Adrenal gland (tissue), 12 donors: ENCODE results near the gene ZBTB12. TPM values are rescaled to one million over a fixed set of nuclear protein-coding genes. Genes with fewer than 3 reads are reported as not detected.
A peak's percentile ranks its signal among the peaks of the same experiment; 100 is the strongest.
"Not testable (repeated sequence)": the region's sequence is repeated elsewhere in the genome, so short reads cannot be mapped to it uniquely, and the experiment has no call there.

Experiments
- DNase-seq, 7 donors: peaks; one replicate each; pipeline ENCODE4 v3.0.0-alpha.2; 2019 to 2020
- H3K27ac ChIP-seq, 5 donors: fragments of 200-600 bp; sonication (generic) in 4 of 5; 1 replicate in 3 of 5; 2 replicates in 2 of 5; pipeline versions ENCODE4 v1.5.1 to v1.8.0; 2016 to 2020; ENCODE audit warnings: mild to moderate bottlenecking in 1 of 5
- H3K27me3 ChIP-seq: fragments of 200-600 bp; 2 replicates; pipeline ENCODE4 v1.8.0; 2021
- H3K36me3 ChIP-seq, 2 donors: fragments of 200-600 bp; replicated peaks in 1 of 2; 1 replicate in 1 of 2; 2 replicates in 1 of 2; pipeline versions ENCODE4 v1.5.1 to v1.8.0; 2018 to 2022
- H3K4me1 ChIP-seq, 2 donors: fragments of 200-600 bp; replicated peaks in 1 of 2; 1 replicate in 1 of 2; 2 replicates in 1 of 2; pipeline versions ENCODE4 v1.5.1 to v1.8.0; 2018 to 2021
- H3K4me3 ChIP-seq, 4 donors: fragments of 200-600 bp; sonication (generic) in 3 of 4; one replicate each; pipeline ENCODE4 v1.5.1; 2016 to 2018
- H3K9me3 ChIP-seq, 3 donors: fragments of 200-600 bp; sonication (generic) in 1 of 3; replicated peaks in 1 of 3; 1 replicate in 2 of 3; 2 replicates in 1 of 3; pipeline versions ENCODE4 v1.5.1 to v1.8.0; 2016 to 2021
- CTCF ChIP-seq, 6 experiments: fragments of 450-650 bp in 4 of 6; fragments of 200-600 bp in 2 of 6; sonication (generic) in 1 of 6; IDR thresholded peaks; 1 replicate in 5 of 6; 2 replicates in 1 of 6; pipeline versions ENCODE4 v1.5.1 to v1.8.0; 2016 to 2021; ENCODE audit warnings: antibody characterized with exemption in 6 of 6, mild to moderate bottlenecking in 2 of 6, moderate library complexity in 1 of 6
- POLR2A ChIP-seq, 2 donors: fragments of 450-650 bp; IDR thresholded peaks; one replicate each; pipeline ENCODE4 v1.6.1; 2017; ENCODE audit warnings: antibody characterized with exemption in 2 of 2, mild to moderate bottlenecking in 2 of 2, moderate library complexity in 1 of 2
- WGBS, 4 donors: extraction: QIAGEN DNeasy Blood & Tissue Kit in 2 of 4; methylation state at CpG; one replicate each; pipeline versions ENCODE4 v1.1.5 to v1.1.7; 2013 to 2017; 5-methylcytosine and 5-hydroxymethylcytosine counted together
- intact Hi-C, 2 donors: fragments of 100-400 bp; cut with DNase I; formaldehyde crosslinking; loops; one replicate each; pipeline versions ENCODE4 v1.14.1 to v1.15.0; 2022 to 2023
- polyA plus RNA-seq, 3 donors: library from polyadenylated mRNA; stranded (reverse); fragments of 200-250 nt in 2 of 3; fragments of 350-450 nt in 1 of 3; fragmentation: Illumina TruSeq in 1 of 3; extraction: RNeasy Lipid Tissue Mini Kit (QIAGEN cat#74804) in 1 of 3; gene quantifications; one replicate each; pipeline ENCODE4 v1.2.3, GENCODE V29; 2013 to 2014
- total RNA-seq, 9 donors: library from RNA; depleted of rRNA in 4 of 9; stranded (reverse); fragments of >200 nt in 4 of 9; fragments of 120-200 nt in 1 of 9; fragmentation: NEBNext Ultra II Directional in 1 of 9; extraction: Animal tissue kit (Norgen Biotek cat#: 25700) in 1 of 9; gene quantifications; one replicate each; pipeline versions ENCODE4 v1.1.0 to v1.2.4, GENCODE V29; 2013 to 2023
- donor health status: healthy with polysubstance abuse.
- donor health status: Bipolar disorder and iron deficiency.
- donor health status: DM: yes; HTN: yes; CAD: no.
- donor health status: DM: no; HTN: no; CAD: no.
- donor health status: DM: no; HTN: no; CAD: no.
- donor health status: DM: yes; HTN: yes; CAD: no.

Gene ZBTB12
- total and polyA plus RNA-seq, 12 donors, result 0.69 to 14.5 (median 3.0) TPM

GRCh38 chr6:31915351-31915750 lies 13.5 kb upstream of the ZBTB12 start:
- no peak for DNase-seq
- no peaks in the 10 kb centered on the region for H3K27me3 ChIP-seq
- no peaks in the 10 kb centered on the region for H3K9me3 ChIP-seq
- no peak for TF ChIP-seq CTCF (IDR thresholded peaks at IDR 0.05)
- no peak for TF ChIP-seq POLR2A (IDR thresholded peaks at IDR 0.05)
- peaks cover 6 to 8% of the 10 kb centered on the region in 2 donors for H3K4me1 ChIP-seq
- intact Hi-C loops, result no loop called here
- no peak overlapping the region for H3K27ac ChIP-seq
- H3K4me3 ChIP-seq, result no peak overlapping the region
- no peaks in the 10 kb centered on the region for H3K36me3 ChIP-seq

GRCh38 chr6:31911826-31912585 lies 10.1 kb upstream of the ZBTB12 start:
- no peaks in the 10 kb centered on the region for H3K9me3 ChIP-seq
- DNase-seq, result no peak
- 69 to 75% (median 72%) methylated on average over 10 to 11 of the region's 11 CpGs for WGBS, 4 donors
- no peaks in the 10 kb centered on the region for H3K36me3 ChIP-seq
- intact Hi-C loops, result no loop called here
- peak overlapping the region in 1 of 5 donors; percentile 73 for H3K27ac ChIP-seq
- H3K4me1 ChIP-seq, result peaks cover 6 to 8% of the 10 kb centered on the region in 2 donors
- TF ChIP-seq POLR2A (IDR thresholded peaks at IDR 0.05), result no peak
- no peak for TF ChIP-seq CTCF (IDR thresholded peaks at IDR 0.05)
- H3K27me3 ChIP-seq, result no peaks in the 10 kb centered on the region
- no peak overlapping the region for H3K4me3 ChIP-seq

- 73 to 87% (median 86%) methylated on average over 7 of the region's 7 CpGs for WGBS, 4 donors
- H3K4me1 ChIP-seq, H3K27me3 ChIP-seq, H3K4me3 ChIP-seq, intact Hi-C loops, H3K27ac ChIP-seq, DNase-seq, H3K36me3 ChIP-seq, H3K9me3 ChIP-seq: not testable (repeated sequence)
Measured at GRCh38 chr6:31909298-31909697, 7.4 kb upstream of the ZBTB12 start.

GRCh38 chr6:31908791-31909190 lies 6.9 kb upstream of the ZBTB12 start:
- 41 to 44% (median 42%) methylated on average over 4 of the region's 4 CpGs for WGBS, 4 donors
- no peak for TF ChIP-seq POLR2A (IDR thresholded peaks at IDR 0.05)
- TF ChIP-seq CTCF (IDR thresholded peaks at IDR 0.05), result no peak

GRCh38 chr6:31908255-31908654 lies 6.4 kb upstream of the ZBTB12 start:
- H3K9me3 ChIP-seq, DNase-seq, H3K27me3 ChIP-seq, H3K4me3 ChIP-seq, H3K36me3 ChIP-seq, intact Hi-C loops: not testable (repeated sequence)
- H3K27ac ChIP-seq, result peak overlapping the region in 1 of 5 donors; percentile 26
- peaks cover 8 to 18% of the 10 kb centered on the region in 2 donors for H3K4me1 ChIP-seq
- WGBS, 4 donors, result 69 to 74% (median 71%) methylated on average over 4 to 5 of the region's 5 CpGs

More at GRCh38 chr6:31908791-31909190, 6.9 kb upstream of the ZBTB12 start:
- Histone ChIP-seq H3K36me3 (no peaks in the 10 kb centered on the region), H3K27ac (no peak overlapping the region), H3K9me3 (no peaks in the 10 kb centered on the region), H3K4me1 (peaks cover 8 to 13% of the 10 kb centered on the region in 2 donors), H3K27me3 (no peaks in the 10 kb centered on the region), H3K4me3 (no peak overlapping the region)
- no peak for DNase-seq
- intact Hi-C loops, result no loop called here
